ENCODE results near the gene DDRGK1. TPM values are rescaled to one million over a fixed set of nuclear protein-coding genes. Genes with fewer than 3 reads are reported as not detected.

The DDRGK1 gene
- polyA plus RNA-seq, 1 donor from 2014 or later, result 67.6 TPM

DNA sequence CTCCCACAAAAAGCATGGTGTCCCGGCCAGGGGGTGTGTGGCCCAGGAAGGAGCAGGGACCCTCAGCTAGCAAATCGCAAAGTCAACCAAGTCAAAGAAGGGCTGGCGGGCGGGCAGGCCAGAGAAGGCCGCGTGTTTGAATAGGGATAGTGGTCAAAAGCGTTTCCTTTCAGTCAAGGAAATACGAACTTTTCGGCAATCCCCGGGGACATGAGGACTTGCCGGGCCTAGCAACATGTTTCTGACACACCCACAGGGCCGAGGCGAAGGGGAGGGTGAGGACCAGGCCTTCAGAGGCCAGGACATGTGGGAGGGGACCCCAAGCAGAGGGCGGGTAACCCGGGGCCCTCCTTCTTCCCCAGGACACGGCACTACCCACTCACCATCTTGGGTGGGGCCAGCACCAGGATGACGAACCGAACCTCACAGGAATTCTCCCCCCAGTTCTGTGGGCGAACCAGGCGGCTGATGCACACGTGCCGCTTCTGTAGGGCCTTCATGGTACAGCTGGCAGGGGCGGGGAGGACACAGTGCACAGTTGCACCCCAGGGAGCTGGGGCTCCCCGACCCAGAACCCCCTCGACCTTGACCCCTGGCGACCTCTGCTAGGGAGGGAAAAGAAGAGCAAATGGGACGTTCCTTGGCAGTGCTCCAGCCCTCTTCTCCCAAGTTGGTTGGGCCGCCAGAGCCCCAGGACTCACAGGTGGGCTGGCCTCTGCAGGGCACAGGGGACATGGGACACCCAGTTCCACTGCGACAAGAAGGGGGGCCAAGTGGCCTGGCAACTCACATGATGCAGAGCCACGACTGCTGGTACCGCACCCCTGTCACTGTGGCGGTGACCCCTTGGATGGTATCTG, 28.9 kb upstream of the DDRGK1 start:
- no peak for TF ChIP-seq MXI1 (conservative IDR thresholded peaks at IDR 0.05; ENCODE audit: poor library complexity, severe bottlenecking)
- no peak for TF ChIP-seq SMC3 (conservative IDR thresholded peaks at IDR 0.05; ENCODE audit: poor library complexity)
- no peak for TF ChIP-seq EZH2 (IDR thresholded peaks at IDR 0.05; ENCODE audit: borderline replicate concordance, insufficient read depth, low read length, poor library complexity, severe bottlenecking)
- no peak for TF ChIP-seq CTCF (IDR thresholded peaks at IDR 0.05; ENCODE audit: poor library complexity, severe bottlenecking)
- TF ChIP-seq POLR2AphosphoS5 (IDR thresholded peaks at IDR 0.05), result no peak
- no peak for TF ChIP-seq EP300 (conservative IDR thresholded peaks at IDR 0.05; ENCODE audit: poor library complexity, severe bottlenecking)
- no peak for TF ChIP-seq REST (IDR thresholded peaks at IDR 0.05; ENCODE audit: borderline replicate concordance)
- no peak for TF ChIP-seq RAD21 (conservative IDR thresholded peaks at IDR 0.05)
- TF ChIP-seq TAF1 (IDR thresholded peaks at IDR 0.05; ENCODE audit: low read depth), result no peak
- Histone ChIP-seq H3K36me3 (ENCODE audit: insufficient read depth, low read length) (no peaks in the 10 kb centered on the region), H3K4me3 (ENCODE audit: low read length) (no peak overlapping the region), H3K9ac (ENCODE audit: low read length) (no peak overlapping the region), H3K27ac (ENCODE audit: low read length) (no peak overlapping the region), H4K20me1 (ENCODE audit: insufficient read depth) (no peaks in the 10 kb centered on the region), H3F3A (ENCODE audit: insufficient read depth, low read length, poor library complexity, severe bottlenecking) (no peaks in the 10 kb centered on the region), H3K27me3 (ENCODE audit: insufficient read depth, low read depth, low read length) (peaks cover 26% of the 10 kb centered on the region), H3K4me2 (ENCODE audit: low read length) (no peak overlapping the region), H3K9me3 (ENCODE audit: low read length) (peaks cover 7% of the 10 kb centered on the region), H2AFZ (ENCODE audit: low read depth, low read length) (no peak overlapping the region), H3K9me2 (ENCODE audit: insufficient read depth, low read length) (no peaks in the 10 kb centered on the region), H3K79me2 (replicated peaks; ENCODE audit: insufficient read depth, low read length) (no peaks in the 10 kb centered on the region)

DNA sequence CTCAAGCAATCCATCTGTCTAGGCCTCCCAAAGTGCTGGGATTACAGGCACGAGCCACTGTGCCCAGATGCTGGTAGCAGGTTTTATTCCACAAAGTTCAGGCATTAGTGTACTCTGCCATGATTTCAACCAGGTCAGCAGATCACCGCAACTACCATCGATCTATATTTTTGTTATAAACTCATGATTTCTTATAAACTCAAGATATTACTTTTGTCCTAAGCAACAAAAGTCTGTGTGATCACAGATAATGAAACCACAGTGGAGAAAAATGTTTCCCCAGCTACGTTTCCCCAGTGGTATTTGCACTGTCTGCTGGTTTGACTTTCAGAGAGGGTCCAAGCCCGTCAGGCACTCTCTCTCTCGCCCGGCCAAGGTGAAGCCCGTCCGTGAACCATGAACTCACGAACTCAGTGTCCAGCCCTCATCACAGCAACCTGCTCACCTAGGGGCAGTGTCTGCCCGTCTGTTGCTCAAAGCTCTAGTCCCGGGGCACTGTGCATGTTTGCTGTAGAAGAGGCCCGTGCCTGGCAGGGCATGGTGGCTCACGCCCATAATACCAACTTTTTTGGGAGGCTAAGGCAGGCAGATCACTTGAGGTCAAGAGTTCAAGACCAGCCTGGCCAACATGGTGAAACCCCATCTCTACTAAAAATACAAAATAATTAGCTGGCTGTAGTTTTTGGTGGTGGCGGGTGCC, 27.6 kb upstream of the DDRGK1 start:
- Histone ChIP-seq H3K9ac (ENCODE audit: low read length) (no peak overlapping the region), H3F3A (ENCODE audit: insufficient read depth, low read length, poor library complexity, severe bottlenecking) (no peaks in the 10 kb centered on the region), H3K36me3 (ENCODE audit: insufficient read depth, low read length) (no peaks in the 10 kb centered on the region), H3K9me2 (ENCODE audit: insufficient read depth, low read length) (no peaks in the 10 kb centered on the region), H3K9me3 (ENCODE audit: low read length) (no peaks in the 10 kb centered on the region), H3K79me2 (replicated peaks; ENCODE audit: insufficient read depth, low read length) (no peaks in the 10 kb centered on the region), H3K4me2 (ENCODE audit: low read length) (no peak overlapping the region), H3K27ac (ENCODE audit: low read length) (no peak overlapping the region), H2AFZ (ENCODE audit: low read depth, low read length) (no peak overlapping the region), H3K4me3 (ENCODE audit: low read length) (no peak overlapping the region), H4K20me1 (ENCODE audit: insufficient read depth) (no peaks in the 10 kb centered on the region), H3K27me3 (ENCODE audit: insufficient read depth, low read depth, low read length) (peaks cover 13% of the 10 kb centered on the region)
- TF ChIP-seq TAF1 (IDR thresholded peaks at IDR 0.05; ENCODE audit: low read depth) (no peak), EZH2 (IDR thresholded peaks at IDR 0.05; ENCODE audit: borderline replicate concordance, insufficient read depth, low read length, poor library complexity, severe bottlenecking) (no peak), CTCF (IDR thresholded peaks at IDR 0.05; ENCODE audit: poor library complexity, severe bottlenecking) (no peak), SMC3 (conservative IDR thresholded peaks at IDR 0.05; ENCODE audit: poor library complexity) (no peak), REST (IDR thresholded peaks at IDR 0.05; ENCODE audit: borderline replicate concordance) (no peak), POLR2AphosphoS5 (IDR thresholded peaks at IDR 0.05) (no peak), MXI1 (conservative IDR thresholded peaks at IDR 0.05; ENCODE audit: poor library complexity, severe bottlenecking) (no peak), EP300 (conservative IDR thresholded peaks at IDR 0.05; ENCODE audit: poor library complexity, severe bottlenecking) (no peak), RAD21 (conservative IDR thresholded peaks at IDR 0.05) (no peak)
